ENCODE measurements around the gene OARD1.

DNA sequence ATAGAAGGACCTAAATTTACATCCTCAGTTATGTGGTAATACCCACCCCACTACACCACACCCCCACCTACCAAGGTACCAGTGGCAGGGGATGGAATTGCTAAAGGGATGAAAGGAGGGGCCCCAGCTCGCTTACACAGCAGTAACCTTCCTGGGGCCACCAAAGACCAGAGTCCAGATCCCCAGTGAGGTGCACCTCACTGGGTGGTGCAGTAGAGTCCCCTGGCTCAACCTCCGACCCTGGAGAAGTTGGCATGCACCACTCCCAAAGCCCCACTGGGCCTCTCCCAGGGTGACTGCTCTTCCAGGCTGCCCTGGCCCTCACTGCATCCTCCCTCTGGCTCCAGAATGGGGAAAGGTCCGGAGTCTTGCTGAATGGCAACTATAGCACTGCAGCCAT, 34.0 kb downstream of the OARD1 start:
- no peak for TF ChIP-seq YY1 (IDR thresholded peaks at IDR 0.05; ENCODE audit: insufficient read depth, insufficient read length)
- no peak for TF ChIP-seq SUZ12 (IDR thresholded peaks at IDR 0.05; ENCODE audit: extremely low read depth, insufficient read depth, insufficient read length)
- no peak for TF ChIP-seq ZNF274 (IDR thresholded peaks at IDR 0.05; ENCODE audit: low read depth, low read length)
